ENCODE measurements around the gene RMDN2.
"Not testable (repeated sequence)": the region's sequence is repeated elsewhere in the genome, so short reads cannot be mapped to it uniquely, and the experiment has no call there.

RMDN2 gene

GRCh38 chr2:37997629-37998028 is 72.5 kb downstream of the RMDN2 start:
- no peak for DNase-seq

GRCh38 chr2:38000485-38001222 is 75.6 kb downstream of the RMDN2 start:
- DNase-seq: no peak

GRCh38 chr2:38010187-38010586 is 85.1 kb downstream of the RMDN2 start:
- DNase-seq: not testable (repeated sequence)

GRCh38 chr2:38010995-38011394 is 85.9 kb downstream of the RMDN2 start:
- no peak for DNase-seq

- no peak for DNase-seq
Measured at GRCh38 chr2:38013158-38013752, 88.2 kb downstream of the RMDN2 start.

- no peak for DNase-seq
Measured at GRCh38 chr2:38016219-38016618, 91.1 kb downstream of the RMDN2 start.

GRCh38 chr2:38017836-38018235 is 92.7 kb downstream of the RMDN2 start:
- no peak for DNase-seq

GRCh38 chr2:38020359-38021069 is 95.4 kb downstream of the RMDN2 start:
- DNase-seq: not testable (repeated sequence)

- no peak for DNase-seq
Measured at GRCh38 chr2:38021589-38021988, 96.5 kb downstream of the RMDN2 start.

- DNase-seq: no peak
Measured at GRCh38 chr2:38026846-38027245, 101.8 kb downstream of the RMDN2 start.

GRCh38 chr2:38028829-38029228 is 103.7 kb downstream of the RMDN2 start:
- no peak for DNase-seq

GRCh38 chr2:38029512-38029911 is 104.4 kb downstream of the RMDN2 start:
- no peak for DNase-seq

- DNase-seq: no peak
Measured at GRCh38 chr2:38030635-38031355, 105.7 kb downstream of the RMDN2 start.

GRCh38 chr2:38032946-38033345 is 107.9 kb downstream of the RMDN2 start:
- no peak for DNase-seq

- no peak for DNase-seq
Measured at GRCh38 chr2:38033646-38034045, 108.6 kb downstream of the RMDN2 start.

GRCh38 chr2:38035968-38036367 is 110.9 kb downstream of the RMDN2 start:
- no peak for DNase-seq

- no peak for DNase-seq
Measured at GRCh38 chr2:38037325-38037724, 112.2 kb downstream of the RMDN2 start.

- DNase-seq: no peak
Measured at GRCh38 chr2:38037757-38038621, 112.9 kb downstream of the RMDN2 start.

GRCh38 chr2:38038682-38039081 is 113.6 kb downstream of the RMDN2 start:
- DNase-seq: no peak

GRCh38 chr2:38039121-38039910 is 114.2 kb downstream of the RMDN2 start:
- DNase-seq: no peak

- DNase-seq: no peak
Measured at GRCh38 chr2:38045811-38046210, 120.7 kb downstream of the RMDN2 start.

GRCh38 chr2:38056216-38056615 is 131.1 kb downstream of the RMDN2 start:
- DNase-seq: no peak
